DOHH2 (cell line): ENCODE measurements around the gene BTF3.

Experiments
- H3F3A ChIP-seq: fragments of 200-600 bp; sonication (generic), shearing (Covaris generic); 2 replicates; pipeline ENCODE4 v1.6.0; 2016; ENCODE audit warnings: antibody characterized with exemption, mild to moderate bottlenecking; ENCODE audit not compliant: control insufficient read depth, insufficient read depth
- H3K27ac ChIP-seq: fragments of 200-600 bp; sonication (generic); 2 replicates; pipeline ENCODE4 v1.5.1; 2014; ENCODE audit warnings: low read depth, mild to moderate bottlenecking, low read length, moderate library complexity
- H3K27me3 ChIP-seq: fragments of 200-600 bp; sonication (generic); 2 replicates; pipeline ENCODE4 v1.6.1; 2014; ENCODE audit warnings: mild to moderate bottlenecking, low read length, mixed read lengths; ENCODE audit not compliant: control insufficient read depth
- H3K36me3 ChIP-seq: fragments of 200-600 bp; sonication (generic); 2 replicates; pipeline ENCODE4 v1.6.1; 2014; ENCODE audit warnings: mild to moderate bottlenecking, low read length, moderate library complexity, mixed read lengths; ENCODE audit not compliant: control insufficient read depth
- H3K4me1 ChIP-seq: fragments of 200-600 bp; sonication (generic); 2 replicates; pipeline ENCODE4 v1.6.1; 2014; ENCODE audit warnings: mild to moderate bottlenecking, low read length, mixed read lengths; ENCODE audit not compliant: control insufficient read depth
- H3K4me2 ChIP-seq: fragments of 200-600 bp; sonication (generic); 2 replicates; pipeline ENCODE4 v1.6.0; 2014; ENCODE audit warnings: mild to moderate bottlenecking, low read length, moderate library complexity
- H3K4me3 ChIP-seq: fragments of 200-600 bp; sonication (generic); 2 replicates; pipeline ENCODE4 v1.5.1; 2014; ENCODE audit warnings: mild to moderate bottlenecking, low read length, mixed read lengths
- H3K79me2 ChIP-seq: fragments of 200-600 bp; sonication (generic); 2 replicates; pipeline ENCODE4 v1.6.1; 2014; ENCODE audit warnings: mild to moderate bottlenecking, low read length, mixed read lengths; ENCODE audit not compliant: control insufficient read depth
- H3K9me2 ChIP-seq: fragments of 200-600 bp; sonication (generic); replicated peaks from 2 replicates; pipeline ENCODE4 v1.6.1; 2014; ENCODE audit warnings: mild to moderate bottlenecking, low read length, mixed read lengths; ENCODE audit not compliant: control insufficient read depth
- H3K9me3 ChIP-seq: fragments of 200-600 bp; sonication (generic); 2 replicates; pipeline ENCODE4 v1.6.1; 2014; ENCODE audit warnings: antibody characterized with exemption, low read length, mixed read lengths; ENCODE audit not compliant: control insufficient read depth, insufficient read depth
- H4K20me1 ChIP-seq: fragments of 200-600 bp; sonication (generic); 2 replicates; pipeline ENCODE4 v1.6.0; 2014; ENCODE audit warnings: low read depth, mild to moderate bottlenecking, antibody characterized with exemption, low read length, moderate library complexity; ENCODE audit not compliant: control insufficient read depth, insufficient read depth
- CTCF ChIP-seq: fragments of 200-600 bp; sonication (generic); IDR thresholded peaks from one replicate; pipeline ENCODE4 v1.5.1; 2014; ENCODE audit warnings: antibody characterized with exemption, mild to moderate bottlenecking, low read depth, low read length; ENCODE audit not compliant: poor library complexity, severe bottlenecking
- EZH2phosphoT487 ChIP-seq: fragments of 200-600 bp; sonication (generic); IDR thresholded peaks from 2 replicates; pipeline ENCODE4 v1.6.1; 2017; ENCODE audit warnings: borderline replicate concordance, mild to moderate bottlenecking, antibody characterized with exemption, low read length, moderate library complexity, mixed read lengths

Gene BTF3

GRCh38 chr5:73450672-73451223 is 47.5 kb upstream of the BTF3 start:
- Histone ChIP-seq H3K4me3 (no peak overlapping the region), H3K79me2 (no peaks in the 10 kb centered on the region), H4K20me1 (no peaks in the 10 kb centered on the region), H3K36me3 (no peaks in the 10 kb centered on the region), H3F3A (no peaks in the 10 kb centered on the region), H3K9me2 (no peaks in the 10 kb centered on the region), H3K4me1 (peaks cover 10% of the 10 kb centered on the region), H3K9me3 (no peaks in the 10 kb centered on the region), H3K4me2 (no peak overlapping the region), H3K27me3 (peaks cover 41% of the 10 kb centered on the region), H3K27ac (no peak overlapping the region)
- TF ChIP-seq CTCF (no peak), EZH2phosphoT487 (no peak)

GRCh38 chr5:73451224-73452130 is 46.8 kb upstream of the BTF3 start:
- Histone ChIP-seq H3K4me3 (no peak overlapping the region), H3K9me2 (no peaks in the 10 kb centered on the region)
- TF ChIP-seq EZH2phosphoT487 = no peak
- no peak for TF ChIP-seq CTCF

GRCh38 chr5:73452215-73452614 is 46.0 kb upstream of the BTF3 start:
- Histone ChIP-seq H4K20me1 (no peaks in the 10 kb centered on the region), H3K27me3 (peaks cover 39% of the 10 kb centered on the region), H3K36me3 (no peaks in the 10 kb centered on the region), H3F3A (no peaks in the 10 kb centered on the region), H3K4me2 (no peak overlapping the region), H3K4me1 (peaks cover 10% of the 10 kb centered on the region), H3K9me2 (no peaks in the 10 kb centered on the region), H3K4me3 (no peak overlapping the region), H3K79me2 (no peaks in the 10 kb centered on the region), H3K27ac (no peak overlapping the region), H3K9me3 (no peaks in the 10 kb centered on the region)
- TF ChIP-seq CTCF (no peak), EZH2phosphoT487 (no peak)

More at GRCh38 chr5:73451224-73452130, 46.8 kb upstream of the BTF3 start:
- Histone ChIP-seq H3K36me3 (no peaks in the 10 kb centered on the region), H3K79me2 (no peaks in the 10 kb centered on the region), H3K4me1 (peaks cover 10% of the 10 kb centered on the region), H3K9me3 (no peaks in the 10 kb centered on the region), H3K27me3 (peaks cover 38% of the 10 kb centered on the region), H3K4me2 (no peak overlapping the region), H3F3A (no peaks in the 10 kb centered on the region), H4K20me1 (no peaks in the 10 kb centered on the region), H3K27ac (no peak overlapping the region)
